GM03348 (cell line): Measurements from ENCODE around the gene TUBA4A.
A peak's percentile ranks its signal among the peaks of the same experiment; 100 is the strongest.

Experiments
- DNase-seq: peaks from one replicate; pipeline ENCODE4 v3.0.0; 2012; ENCODE audit warnings: low spot score

The TUBA4A gene

GRCh38 chr2:219230059-219230540 lies 23.6 kb downstream of the TUBA4A start:
- DNase-seq, result peak; percentile 57

- DNase-seq, result peak; percentile 98
Measured at GRCh38 chr2:219229305-219230058, 24.2 kb downstream of the TUBA4A start, which contains the start of the genes ANKZF1 and ATG9A. TSS of gene ANKZF1 (plus strand) at chr2:219229806. CDS start at chr2:219230258, 452 bp downstream. TSS of gene ATG9A (minus strand) at chr2:219229636. CDS start at chr2:219228024, 1,612 bp downstream.

GRCh38 chr2:219228911-219229304 lies 24.8 kb downstream of the TUBA4A start:
- DNase-seq, result no peak

GRCh38 chr2:219228041-219228910 lies 25.4 kb downstream of the TUBA4A start:
- DNase-seq, result peak; percentile 11

- DNase-seq, result no peak
Measured at GRCh38 chr2:219225350-219225749, 28.4 kb downstream of the TUBA4A start.

- DNase-seq, result no peak
Measured at GRCh38 chr2:219223831-219224610, 29.7 kb downstream of the TUBA4A start.

- no peak for DNase-seq
Measured at GRCh38 chr2:219221957-219222518, 31.7 kb downstream of the TUBA4A start.

- DNase-seq, result no peak
Measured at GRCh38 chr2:219220652-219221402, 32.9 kb downstream of the TUBA4A start.

GRCh38 chr2:219219784-219220532 lies 33.8 kb downstream of the TUBA4A start:
- no peak for DNase-seq

- peak; percentile 97 for DNase-seq
Measured at GRCh38 chr2:219218732-219219701, 34.7 kb downstream of the TUBA4A start, which contains the start of gene ABCB6. TSS of gene ABCB6 (minus strand) at chr2:219218958. CDS start at chr2:219218673, 285 bp downstream.

GRCh38 chr2:219218217-219218731 lies 35.4 kb downstream of the TUBA4A start:
- peak; percentile 81 for DNase-seq

GRCh38 chr2:219216535-219216915 lies 37.2 kb downstream of the TUBA4A start:
- no peak for DNase-seq

GRCh38 chr2:219215871-219216534 lies 37.7 kb downstream of the TUBA4A start:
- no peak for DNase-seq

GRCh38 chr2:219214786-219215185 lies 38.9 kb downstream of the TUBA4A start:
- no peak for DNase-seq

GRCh38 chr2:219214141-219214540 lies 39.6 kb downstream of the TUBA4A start:
- no peak for DNase-seq

GRCh38 chr2:219213486-219214071 lies 40.1 kb downstream of the TUBA4A start:
- no peak for DNase-seq

- no peak for DNase-seq
Measured at GRCh38 chr2:219213026-219213415, 40.7 kb downstream of the TUBA4A start.
